H9 (cell line): ENCODE measurements around the gene TMEM190. TPM values are rescaled to one million over a fixed set of nuclear protein-coding genes. Genes with fewer than 3 reads are reported as not detected.
"Not testable (repeated sequence)": the region's sequence is repeated elsewhere in the genome, so short reads cannot be mapped to it uniquely, and the experiment has no call there.

Experiments used
- DNase-seq: peaks from one replicate; pipeline ENCODE4 v3.0.0-alpha.2; 2017
- H2AFZ ChIP-seq: one replicate; pipeline ENCODE4 v1.6.1; 2013; ENCODE audit warnings: mild to moderate bottlenecking, low read length, control low read depth, moderate library complexity
- H2AK5ac ChIP-seq: 2 replicates; pipeline ENCODE4 v1.6.1; 2013; ENCODE audit warnings: low read length, control low read depth, mixed read lengths; ENCODE audit not compliant: insufficient read length
- H2BK120ac ChIP-seq: one replicate; pipeline ENCODE4 v1.6.1; 2013; ENCODE audit warnings: low read depth, mild to moderate bottlenecking, low read length, control low read depth, inconsistent platforms; ENCODE audit not compliant: poor library complexity, severe bottlenecking
- H2BK12ac ChIP-seq: 2 replicates; pipeline ENCODE4 v1.6.1; 2013; ENCODE audit warnings: low read length, control low read depth, mixed read lengths, low read depth; ENCODE audit not compliant: insufficient read length
- H2BK15ac ChIP-seq: 2 replicates; pipeline ENCODE4 v1.6.1; 2013; ENCODE audit warnings: low read depth, low read length, control low read depth
- H2BK20ac ChIP-seq: one replicate; pipeline ENCODE4 v1.6.1; 2013; ENCODE audit warnings: low read depth, mild to moderate bottlenecking, low read length, control low read depth, inconsistent platforms; ENCODE audit not compliant: poor library complexity, severe bottlenecking
- H2BK5ac ChIP-seq: 2 replicates; pipeline ENCODE4 v1.6.1; 2013; ENCODE audit warnings: low read length, control low read depth, mixed read lengths; ENCODE audit not compliant: insufficient read length
- H3K14ac ChIP-seq: 2 replicates; pipeline ENCODE4 v1.6.1; 2013; ENCODE audit warnings: low read length, control low read depth; ENCODE audit not compliant: insufficient read depth
- H3K18ac ChIP-seq: 2 replicates; pipeline ENCODE4 v1.6.1; 2013; ENCODE audit warnings: low read depth, mild to moderate bottlenecking, mixed read lengths, low read length, control low read depth; ENCODE audit not compliant: insufficient read length
- H3K23ac ChIP-seq: 2 replicates; pipeline ENCODE4 v1.6.1; 2013; ENCODE audit warnings: low read length, control low read depth, mixed read lengths, low read depth; ENCODE audit not compliant: insufficient read length
- H3K23me2 ChIP-seq: 2 replicates; pipeline ENCODE4 v1.6.1; 2013; ENCODE audit warnings: low read depth, mild to moderate bottlenecking, mixed read lengths, low read length, control low read depth; ENCODE audit not compliant: insufficient read length, poor library complexity, severe bottlenecking
- H3K27ac ChIP-seq: 2 replicates; pipeline ENCODE4 v1.5.1; 2013; ENCODE audit warnings: low read length, control low read depth, mixed read lengths, low read depth; ENCODE audit not compliant: insufficient read length
- H3K27me3 ChIP-seq: 2 replicates; pipeline ENCODE4 v1.6.1; 2013; ENCODE audit warnings: low read length, control low read depth, inconsistent platforms; ENCODE audit not compliant: insufficient read depth
- H3K4ac ChIP-seq: 2 replicates; pipeline ENCODE4 v1.6.1; 2013; ENCODE audit warnings: low read depth, mild to moderate bottlenecking, control low read depth, inconsistent platforms, low read length, moderate library complexity
- H3K4me1 ChIP-seq: 2 replicates; pipeline ENCODE4 v1.6.1; 2013; ENCODE audit warnings: low read length, control low read depth, inconsistent platforms; ENCODE audit not compliant: insufficient read depth
- H3K4me2 ChIP-seq: 2 replicates; pipeline ENCODE4 v1.6.1; 2013; ENCODE audit warnings: low read length, control low read depth, mixed read lengths; ENCODE audit not compliant: insufficient read length, insufficient read depth
- H3K56ac ChIP-seq: 2 replicates; pipeline ENCODE4 v1.6.1; 2013; ENCODE audit warnings: low read depth, mild to moderate bottlenecking, mixed read lengths, low read length, control low read depth; ENCODE audit not compliant: insufficient read length
- H3K79me1 ChIP-seq: 2 replicates; pipeline ENCODE4 v1.6.1; 2013; ENCODE audit warnings: low read depth, mild to moderate bottlenecking, moderate library complexity, low read length, control low read depth, inconsistent platforms; ENCODE audit not compliant: insufficient read depth, poor library complexity, severe bottlenecking
- H3K79me2 ChIP-seq: 2 replicates; pipeline ENCODE4 v1.6.1; 2013; ENCODE audit warnings: low read length, control low read depth, inconsistent platforms; ENCODE audit not compliant: insufficient read depth
- H3K9ac ChIP-seq: 2 replicates; pipeline ENCODE4 v1.6.1; 2013; ENCODE audit warnings: low read length, control low read depth, mixed read lengths; ENCODE audit not compliant: insufficient read length; ENCODE audit errors: extremely low read depth
- H3K9me3 ChIP-seq: one replicate; pipeline ENCODE4 v1.6.1; 2013; ENCODE audit warnings: low read depth, low read length, inconsistent platforms; ENCODE audit not compliant: control insufficient read depth
- H3T11ph ChIP-seq: one replicate; pipeline ENCODE4 v1.6.1; 2013; ENCODE audit warnings: mild to moderate bottlenecking, low read length, control low read depth, inconsistent platforms
- H4K20me1 ChIP-seq: one replicate; pipeline ENCODE4 v1.6.1; 2013; ENCODE audit not compliant: control insufficient read depth, insufficient read length, insufficient read depth
- H4K5ac ChIP-seq: 2 replicates; pipeline ENCODE4 v1.6.1; 2013; ENCODE audit warnings: low read depth, mild to moderate bottlenecking, mixed read lengths, low read length, control low read depth; ENCODE audit not compliant: insufficient read length
- H4K8ac ChIP-seq: replicated peaks from 2 replicates; pipeline ENCODE4 v1.6.1; 2013; ENCODE audit warnings: low read length, control low read depth, mixed read lengths, low read depth; ENCODE audit not compliant: insufficient read length
- H4K91ac ChIP-seq: 2 replicates; pipeline ENCODE4 v1.6.1; 2013; ENCODE audit warnings: low read depth, mild to moderate bottlenecking, moderate library complexity, mixed read lengths, low read length, control low read depth; ENCODE audit not compliant: insufficient read length
- H3K27ac Mint-ChIP-seq, 3 experiments: 2 replicates in 2 of 3; 3 replicates in 1 of 3; pipeline ENCODE4 v1.8.0; 2020 to 2021; ENCODE audit warnings: mixed read lengths in 3 of 3, mild to moderate bottlenecking in 1 of 3, moderate library complexity in 1 of 3
- H3K27me3 Mint-ChIP-seq: 2 replicates; pipeline ENCODE4 v1.8.0; 2021; ENCODE audit warnings: low read depth, mild to moderate bottlenecking, moderate library complexity, mixed read lengths
- H3K36me3 Mint-ChIP-seq, 3 experiments: 2 replicates in 2 of 3; 3 replicates in 1 of 3; pipeline ENCODE4 v1.8.0; 2020 to 2021; ENCODE audit warnings: low read depth in 3 of 3, mixed read lengths in 3 of 3; ENCODE audit not compliant: insufficient read depth in 1 of 3
- H3K4me1 Mint-ChIP-seq, 2 experiments: 2 replicates each; pipeline ENCODE4 v1.8.0; 2020; ENCODE audit warnings: mixed read lengths in 2 of 2
- H3K4me3 Mint-ChIP-seq, 2 experiments: 2 replicates in 1 of 2; 3 replicates in 1 of 2; pipeline ENCODE4 v1.8.0; 2020 to 2021; ENCODE audit warnings: mild to moderate bottlenecking in 2 of 2, mixed read lengths in 2 of 2, moderate library complexity in 1 of 2
- H3K9me3 Mint-ChIP-seq, 2 experiments: 2 replicates in 1 of 2; 3 replicates in 1 of 2; pipeline ENCODE4 v1.8.0; 2020; ENCODE audit warnings: mild to moderate bottlenecking in 2 of 2, mixed read lengths in 2 of 2, moderate library complexity in 1 of 2
- WGBS: extraction: QIAGEN DNeasy Blood & Tissue Kit; methylation state at CpG from one replicate; pipeline ENCODE4 v1.1.7; 2013; ENCODE audit warnings: missing lambda C conversion rate, low lambda C conversion rate, mixed read lengths; ENCODE audit not compliant: insufficient read length; ENCODE audit errors: extremely low coverage; 5-methylcytosine and 5-hydroxymethylcytosine counted together
- long read RNA-seq: library from polyadenylated mRNA; unstranded; transcript quantifications from one replicate; pipeline ENCODE4 v2.0.0, GENCODE V29; 2020
- total RNA-seq: library from RNA; stranded (reverse); gene quantifications from 2 replicates; pipeline ENCODE4 v1.2.1, GENCODE V29; 2021
- TF ChIP-seq, protein P1 (sequence below): fragments of 200-600 bp; sonication (generic); conservative IDR thresholded peaks from 3 replicates; pipeline ENCODE4 v1.8.0; 2021; ENCODE audit warnings: antibody characterized with exemption, mild to moderate bottlenecking

Gene TMEM190
- total RNA-seq = 1.5 and 1.6 TPM in 2 replicates
- long read RNA-seq, partial matches to known transcripts = 0 of 1 reads
- long read RNA-seq, other reads (novel, unspliced or antisense) = 1 of 1 reads

DNA sequence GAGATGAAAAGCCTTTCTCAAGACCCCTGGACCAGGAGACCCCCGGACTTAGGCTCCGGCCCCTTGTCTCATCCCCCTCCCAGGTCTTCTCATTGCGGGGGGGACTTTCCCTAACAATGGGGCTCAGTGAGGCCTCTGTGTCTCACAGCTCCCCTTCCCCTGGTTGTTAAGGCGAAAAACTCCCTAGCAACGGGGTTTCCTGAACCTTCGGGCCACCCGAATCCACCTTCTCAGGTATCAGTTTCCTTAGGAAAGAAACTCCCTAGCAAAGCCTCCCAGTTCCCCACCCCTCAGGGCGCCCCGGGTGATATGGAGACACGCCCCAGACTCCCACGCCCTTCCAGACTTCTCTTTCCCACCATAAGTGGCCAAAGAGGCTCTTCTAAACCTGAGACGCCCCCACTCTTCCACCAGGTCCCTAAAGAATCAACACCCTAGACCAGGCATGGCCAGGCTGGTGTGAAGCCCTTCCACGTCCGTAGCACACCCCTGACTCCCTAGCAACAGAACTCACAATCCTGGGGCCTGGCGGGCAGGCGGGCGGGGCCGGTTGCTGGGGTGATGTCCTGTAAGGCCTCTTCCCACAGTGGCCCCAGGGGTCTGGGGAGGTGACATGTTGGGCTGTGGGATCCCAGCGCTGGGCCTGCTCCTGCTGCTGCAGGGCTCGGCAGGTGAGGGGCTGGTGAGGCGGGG lies at the start of gene TMEM190:
TSS of gene TMEM190 (plus strand) at position 586 of the 693 bp plus-strand sequence. CDS start at position 614, 28 bp downstream.
- H3K4me1 Mint-ChIP-seq = peaks cover 38 to 54% of the 10 kb centered on the region in 2 experiments
- Histone ChIP-seq H4K20me1 (no peaks in the 10 kb centered on the region), H2BK20ac (no peak within 1 kb of the TSS), H2AFZ (no peak within 1 kb of the TSS), H2BK120ac (no peak within 1 kb of the TSS), H4K5ac (no peak within 1 kb of the TSS), H2BK5ac (no peak within 1 kb of the TSS), H3K79me1 (no peaks in the 10 kb centered on the region), H3K9ac (no peak within 1 kb of the TSS), H3K4me1 (no peaks in the 10 kb centered on the region; the same call in 1 of the 2 replicates), H3K9me3 (no peaks in the 10 kb centered on the region), H4K8ac (no peak within 1 kb of the TSS), H3K4ac (no peak within 1 kb of the TSS), H3K18ac (peak within 1 kb of the TSS; percentile 84), H3K23ac (no peak within 1 kb of the TSS), H3K79me2 (no peaks in the 10 kb centered on the region), H2AK5ac (no peak within 1 kb of the TSS), H2BK15ac (no peak within 1 kb of the TSS), H3K27ac (no peak within 1 kb of the TSS), H3K14ac (peak within 1 kb of the TSS; percentile 75), H3K23me2 (peaks cover 7% of the 10 kb centered on the region), H3K56ac (no peak within 1 kb of the TSS), H4K91ac (no peak within 1 kb of the TSS), H3K4me2 (peak within 1 kb of the TSS; percentile 50), H2BK12ac (no peak within 1 kb of the TSS), H3K27me3 (no peaks in the 10 kb centered on the region; the same call in 1 of the 2 replicates), H3T11ph (no peak within 1 kb of the TSS)
- H3K4me3 Mint-ChIP-seq = peak within 1 kb of the TSS; percentile 61 to 62
- no CpG with 5 or more reads among the region's 21 CpGs for WGBS
- H3K9me3 Mint-ChIP-seq = no peaks in the 10 kb centered on the region
- peak within 1 kb of the TSS in 2 of 3 experiments; percentile 82 to 90; a peak in 4 of 7 replicates for H3K27ac Mint-ChIP-seq
- DNase-seq = peak; percentile 71
- TF ChIP-seq, protein P1, sequence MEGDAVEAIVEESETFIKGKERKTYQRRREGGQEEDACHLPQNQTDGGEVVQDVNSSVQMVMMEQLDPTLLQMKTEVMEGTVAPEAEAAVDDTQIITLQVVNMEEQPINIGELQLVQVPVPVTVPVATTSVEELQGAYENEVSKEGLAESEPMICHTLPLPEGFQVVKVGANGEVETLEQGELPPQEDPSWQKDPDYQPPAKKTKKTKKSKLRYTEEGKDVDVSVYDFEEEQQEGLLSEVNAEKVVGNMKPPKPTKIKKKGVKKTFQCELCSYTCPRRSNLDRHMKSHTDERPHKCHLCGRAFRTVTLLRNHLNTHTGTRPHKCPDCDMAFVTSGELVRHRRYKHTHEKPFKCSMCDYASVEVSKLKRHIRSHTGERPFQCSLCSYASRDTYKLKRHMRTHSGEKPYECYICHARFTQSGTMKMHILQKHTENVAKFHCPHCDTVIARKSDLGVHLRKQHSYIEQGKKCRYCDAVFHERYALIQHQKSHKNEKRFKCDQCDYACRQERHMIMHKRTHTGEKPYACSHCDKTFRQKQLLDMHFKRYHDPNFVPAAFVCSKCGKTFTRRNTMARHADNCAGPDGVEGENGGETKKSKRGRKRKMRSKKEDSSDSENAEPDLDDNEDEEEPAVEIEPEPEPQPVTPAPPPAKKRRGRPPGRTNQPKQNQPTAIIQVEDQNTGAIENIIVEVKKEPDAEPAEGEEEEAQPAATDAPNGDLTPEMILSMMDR = no peak
- peaks cover 0 to 4% (median under 1%) of the 10 kb centered on the region in 3 experiments; a peak in 4 of 7 replicates for H3K36me3 Mint-ChIP-seq
- H3K27me3 Mint-ChIP-seq = peaks cover 69% of the 10 kb centered on the region

GRCh38 chr19:55328774-55329318 lies 47.8 kb upstream of the TMEM190 start:
- not testable (repeated sequence) for H2BK5ac ChIP-seq, H2BK15ac ChIP-seq, H3K4me1 Mint-ChIP-seq

More at GRCh38 chr19:55328774-55329318, 47.8 kb upstream of the TMEM190 start:
- not testable (repeated sequence) for H4K91ac ChIP-seq, H3K9me3 Mint-ChIP-seq, H3K14ac ChIP-seq, H4K20me1 ChIP-seq, H4K5ac ChIP-seq, H2BK12ac ChIP-seq, H3K79me1 ChIP-seq, DNase-seq, H2BK120ac ChIP-seq, H3K23me2 ChIP-seq, H3T11ph ChIP-seq, H3K27me3 ChIP-seq, H3K36me3 Mint-ChIP-seq, H3K4me3 Mint-ChIP-seq, H3K4me1 ChIP-seq, H2BK20ac ChIP-seq, H3K4ac ChIP-seq, H3K4me2 ChIP-seq, H3K27ac ChIP-seq, H3K56ac ChIP-seq, H3K27ac Mint-ChIP-seq, H3K9ac ChIP-seq, H3K9me3 ChIP-seq, H2AK5ac ChIP-seq, H3K23ac ChIP-seq, H3K18ac ChIP-seq, H2AFZ ChIP-seq, H4K8ac ChIP-seq, H3K79me2 ChIP-seq
- peaks cover 28% of the 10 kb centered on the region for H3K27me3 Mint-ChIP-seq
- WGBS = no CpG with 5 or more reads among the region's 4 CpGs
